GDM1 (cell line): Measurements from ENCODE around the gene GRID2.

Experiments
- DNase-seq: peaks from one replicate; lab custom pipeline; 2025; lab: John Stamatoyannopoulos, UW

Gene GRID2

GRCh38 chr4:92529510-92529909, 225.7 kb downstream of the GRID2 start:
- no peak for DNase-seq

- no peak for DNase-seq
These were observed 231.8 kb downstream of the GRID2 start for GRCh38 chr4:92535599-92535998.

- no peak for DNase-seq
These were observed 247.8 kb downstream of the GRID2 start for GRCh38 chr4:92551616-92552015.

GRCh38 chr4:92566269-92566668, 262.5 kb downstream of the GRID2 start:
- no peak for DNase-seq

- DNase-seq: no peak
These were observed 277.1 kb downstream of the GRID2 start for GRCh38 chr4:92580816-92581215.

GRCh38 chr4:92599044-92599443, 295.3 kb downstream of the GRID2 start:
- no peak for DNase-seq

- no peak for DNase-seq
These were observed 296.9 kb downstream of the GRID2 start for GRCh38 chr4:92600638-92601037.

GRCh38 chr4:92606227-92606626, 302.5 kb downstream of the GRID2 start:
- DNase-seq: no peak

GRCh38 chr4:92615049-92615448, 311.3 kb downstream of the GRID2 start:
- no peak for DNase-seq

GRCh38 chr4:92618968-92619367, 315.2 kb downstream of the GRID2 start:
- DNase-seq: no peak

- no peak for DNase-seq
These were observed 325.5 kb downstream of the GRID2 start for GRCh38 chr4:92629302-92629701.

- no peak for DNase-seq
These were observed 331.1 kb downstream of the GRID2 start for GRCh38 chr4:92634882-92635281.

- no peak for DNase-seq
These were observed 332.5 kb downstream of the GRID2 start for GRCh38 chr4:92636038-92636806.

- no peak for DNase-seq
These were observed 337.6 kb downstream of the GRID2 start for GRCh38 chr4:92641409-92641808.

GRCh38 chr4:92646826-92647225, 343.1 kb downstream of the GRID2 start:
- DNase-seq: no peak

GRCh38 chr4:92651536-92651935, 347.8 kb downstream of the GRID2 start:
- no peak for DNase-seq

- no peak for DNase-seq
These were observed 350.3 kb downstream of the GRID2 start for GRCh38 chr4:92654084-92654483.

GRCh38 chr4:92657695-92658094, 353.9 kb downstream of the GRID2 start:
- no peak for DNase-seq

GRCh38 chr4:92658318-92658717, 354.6 kb downstream of the GRID2 start:
- DNase-seq: no peak

- no peak for DNase-seq
These were observed 374.0 kb downstream of the GRID2 start for GRCh38 chr4:92677805-92678204.

GRCh38 chr4:92678292-92678691, 374.5 kb downstream of the GRID2 start:
- DNase-seq: no peak

GRCh38 chr4:92679149-92679548, 375.4 kb downstream of the GRID2 start:
- no peak for DNase-seq

GRCh38 chr4:92714640-92715039, 410.9 kb downstream of the GRID2 start:
- no peak for DNase-seq

- DNase-seq: no peak
These were observed 429.5 kb downstream of the GRID2 start for GRCh38 chr4:92733231-92733630.
